Muscle of back (tissue), 11 donors: ENCODE results near the gene TMEM178B. TPM values are rescaled to one million over a fixed set of nuclear protein-coding genes. Genes with fewer than 3 reads are reported as not detected.
"Not testable (repeated sequence)": the region's sequence is repeated elsewhere in the genome, so short reads cannot be mapped to it uniquely, and the experiment has no call there.

ENCODE experiments used
- DNase-seq, 3 donors: peaks; one replicate each; pipeline versions ENCODE4 v3.0.0 to v3.0.0-alpha.2; 2013
- polyA plus RNA-seq, 10 donors: library from polyadenylated mRNA; unstranded; fragments of 120-200 nt; gene quantifications; one replicate each; pipeline ENCODE4 v1.2.1, GENCODE V29; 2013; ENCODE audit not compliant: insufficient read length in 10 of 10

TMEM178B gene
- polyA plus RNA-seq, 10 donors = 0.38 to 1.4 (median 0.58) TPM

- DNase-seq = no peak
Observed at GRCh38 chr7:141304291-141304690, 230.4 kb downstream of the TMEM178B start.

- DNase-seq = no peak
Observed at GRCh38 chr7:141306081-141306480, 232.2 kb downstream of the TMEM178B start.

- no peak for DNase-seq
Observed at GRCh38 chr7:141312395-141312794, 238.5 kb downstream of the TMEM178B start.

- no peak for DNase-seq
Observed at GRCh38 chr7:141312828-141313521, 239.1 kb downstream of the TMEM178B start.

GRCh38 chr7:141313896-141314295 is 240.0 kb downstream of the TMEM178B start:
- no peak for DNase-seq

- no peak for DNase-seq
Observed at GRCh38 chr7:141317033-141317585, 243.2 kb downstream of the TMEM178B start.

DNA sequence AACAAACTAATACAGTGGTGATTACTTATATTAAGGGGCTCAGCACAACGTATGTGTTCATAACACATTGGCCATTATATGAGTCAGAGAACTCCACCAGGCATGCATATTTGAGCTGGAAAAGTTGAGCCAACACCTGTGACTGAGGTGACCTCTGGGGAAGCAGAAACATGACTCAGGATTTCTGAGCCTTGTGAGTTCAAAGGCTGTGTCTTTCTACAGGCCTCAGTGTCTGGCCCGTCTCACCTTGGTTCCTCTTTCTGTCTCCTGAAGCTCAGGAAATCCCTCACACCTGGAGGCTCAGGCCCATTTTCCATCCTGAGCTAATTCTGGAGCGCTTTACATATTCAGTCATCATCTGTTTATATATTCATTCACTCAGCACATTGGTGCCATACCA is 246.4 kb downstream of the TMEM178B start:
- no peak for DNase-seq

- DNase-seq = no peak
Observed at GRCh38 chr7:141322383-141322782, 248.5 kb downstream of the TMEM178B start.

DNA sequence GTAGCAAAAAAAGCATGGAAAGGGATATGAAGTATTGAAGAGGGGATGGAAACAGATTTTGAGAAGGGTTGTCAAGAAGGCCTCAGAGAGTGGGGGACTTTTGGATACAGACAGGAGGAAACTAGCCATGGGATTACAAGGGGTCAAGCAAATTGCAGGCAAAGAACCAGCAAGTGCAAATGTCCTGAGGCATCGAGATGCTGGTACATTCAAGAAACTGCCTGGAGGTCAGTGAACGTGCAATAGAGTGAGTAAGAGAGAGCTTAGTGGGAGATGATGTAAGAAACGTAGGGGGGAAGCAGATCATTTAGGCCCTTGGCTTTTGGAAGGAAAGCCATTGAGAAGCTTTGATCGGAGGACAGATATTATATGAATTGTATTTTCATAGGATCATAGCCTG is 250.0 kb downstream of the TMEM178B start:
- DNase-seq = no peak

- no peak for DNase-seq
Observed at GRCh38 chr7:141324870-141325269, 251.0 kb downstream of the TMEM178B start.

- DNase-seq = no peak
Observed at GRCh38 chr7:141325275-141325674, 251.4 kb downstream of the TMEM178B start.

DNA sequence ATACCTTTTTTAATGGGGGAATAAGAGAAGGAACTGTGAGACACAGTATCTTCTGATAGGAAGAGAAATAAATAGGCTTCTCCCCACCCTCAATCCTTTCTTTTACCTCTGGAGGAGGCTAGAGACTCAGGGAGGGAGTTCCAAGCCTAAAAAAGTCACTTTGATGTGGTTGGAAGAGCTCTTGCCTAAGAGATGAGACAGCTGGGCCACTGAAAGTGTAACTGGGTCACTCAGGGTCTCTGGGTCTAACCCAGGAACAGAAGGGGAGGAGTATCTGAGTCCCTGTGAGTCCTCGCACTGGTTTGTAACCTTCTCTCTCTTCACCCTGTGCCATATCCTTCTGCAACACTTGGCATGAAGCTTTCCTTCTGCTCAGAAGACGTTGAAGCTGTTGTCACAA is 254.4 kb downstream of the TMEM178B start:
- DNase-seq = no peak

DNA sequence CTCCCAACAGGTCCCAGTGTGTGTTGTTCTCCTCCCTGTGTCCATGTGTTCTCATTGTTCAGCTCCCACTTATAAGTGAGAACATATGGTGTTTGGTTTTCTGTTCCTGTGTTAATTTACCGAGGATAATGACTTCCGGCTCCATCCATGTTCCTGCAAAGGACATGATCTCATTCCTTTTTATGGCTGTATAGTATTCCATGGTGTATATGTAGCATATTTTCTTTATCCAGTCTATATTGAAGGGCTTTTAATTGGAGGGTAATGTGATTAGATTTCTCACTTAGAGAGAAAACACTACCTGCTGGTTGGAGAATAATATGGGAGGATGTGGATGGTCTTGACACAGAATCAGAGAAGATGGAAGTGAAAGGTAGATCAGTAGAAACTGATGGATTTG is 256.4 kb downstream of the TMEM178B start:
- DNase-seq = not testable (repeated sequence)

DNA sequence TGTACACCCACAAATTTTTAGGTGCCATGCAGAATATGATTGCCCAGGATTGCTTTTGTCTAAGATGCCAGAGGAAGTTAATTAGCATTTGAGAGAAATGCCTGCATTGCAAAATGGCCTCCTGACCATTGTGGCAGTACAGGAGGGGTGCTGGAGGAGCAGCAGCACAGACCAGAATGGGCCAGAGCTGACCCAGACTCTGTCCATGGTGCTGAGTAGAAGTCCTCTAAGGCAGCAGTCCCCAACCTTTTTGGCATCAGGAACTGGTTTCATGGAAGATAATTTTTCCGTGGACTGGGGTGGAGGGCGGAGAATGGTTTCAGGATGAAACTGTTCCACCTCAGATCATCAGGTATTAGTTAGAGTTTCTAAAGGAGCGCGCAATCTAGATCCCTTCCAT is 259.6 kb downstream of the TMEM178B start:
- peak in 2 of 3 donors; percentile 14 to 17 for DNase-seq

GRCh38 chr7:141335164-141335563 is 261.3 kb downstream of the TMEM178B start:
- no peak for DNase-seq

DNA sequence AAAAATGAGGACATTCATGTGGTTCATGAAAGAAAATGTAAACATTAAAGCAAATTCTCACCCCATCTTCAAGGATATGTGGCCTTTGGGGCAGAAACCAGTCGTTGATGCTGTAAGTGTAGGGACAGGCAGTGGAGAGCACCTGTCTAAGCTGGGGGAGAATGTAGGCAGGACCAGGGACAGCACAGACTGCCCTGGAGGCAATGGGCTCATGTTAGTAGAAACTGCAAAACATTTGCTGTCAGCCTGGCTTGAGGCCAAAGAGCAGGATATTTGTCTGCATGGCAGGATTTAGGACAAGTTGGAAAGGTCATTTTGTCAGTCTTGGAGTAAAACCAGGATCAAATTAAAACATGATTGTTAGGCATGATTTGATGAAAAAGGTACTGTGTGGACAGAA is 265.7 kb downstream of the TMEM178B start:
- no peak for DNase-seq

GRCh38 chr7:141340991-141341390 is 267.1 kb downstream of the TMEM178B start:
- DNase-seq = no peak

DNA sequence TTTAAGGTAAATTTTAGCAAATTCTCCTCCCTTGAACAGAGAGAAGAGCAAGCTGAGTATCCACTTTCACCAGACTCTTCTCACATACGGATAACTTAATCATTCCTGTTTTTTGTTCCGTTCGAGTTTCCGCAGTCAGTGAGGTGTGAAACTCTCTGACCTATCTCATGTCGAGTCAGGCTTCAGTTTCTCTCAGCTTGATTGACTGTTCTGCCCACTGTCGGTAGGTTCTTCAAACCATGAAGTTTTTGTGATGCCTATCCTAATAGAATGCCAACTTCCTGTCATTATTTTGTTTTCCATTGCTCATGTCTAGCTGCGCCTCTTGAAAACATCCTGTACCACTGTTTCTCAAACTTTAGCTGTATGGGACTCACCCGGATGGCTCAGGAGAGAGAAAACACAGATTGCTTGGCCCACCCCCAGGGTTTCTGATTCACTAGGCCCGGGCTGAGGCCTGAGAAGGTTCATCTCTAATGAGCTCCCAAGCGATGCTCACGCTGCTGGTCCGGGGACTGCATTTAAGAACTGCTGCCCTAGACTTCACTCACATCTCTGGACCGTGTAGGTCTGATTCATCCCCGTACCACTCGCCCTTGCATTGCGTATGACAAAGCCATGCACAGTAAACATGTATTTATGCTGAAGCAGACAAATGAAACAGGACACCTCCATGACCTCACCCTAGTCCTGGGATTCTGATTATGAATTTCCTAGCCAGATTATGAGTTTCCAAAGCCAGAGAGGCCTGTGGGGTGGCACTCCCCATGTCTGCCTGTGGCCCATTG is 269.0 kb downstream of the TMEM178B start:
- no peak for DNase-seq

DNA sequence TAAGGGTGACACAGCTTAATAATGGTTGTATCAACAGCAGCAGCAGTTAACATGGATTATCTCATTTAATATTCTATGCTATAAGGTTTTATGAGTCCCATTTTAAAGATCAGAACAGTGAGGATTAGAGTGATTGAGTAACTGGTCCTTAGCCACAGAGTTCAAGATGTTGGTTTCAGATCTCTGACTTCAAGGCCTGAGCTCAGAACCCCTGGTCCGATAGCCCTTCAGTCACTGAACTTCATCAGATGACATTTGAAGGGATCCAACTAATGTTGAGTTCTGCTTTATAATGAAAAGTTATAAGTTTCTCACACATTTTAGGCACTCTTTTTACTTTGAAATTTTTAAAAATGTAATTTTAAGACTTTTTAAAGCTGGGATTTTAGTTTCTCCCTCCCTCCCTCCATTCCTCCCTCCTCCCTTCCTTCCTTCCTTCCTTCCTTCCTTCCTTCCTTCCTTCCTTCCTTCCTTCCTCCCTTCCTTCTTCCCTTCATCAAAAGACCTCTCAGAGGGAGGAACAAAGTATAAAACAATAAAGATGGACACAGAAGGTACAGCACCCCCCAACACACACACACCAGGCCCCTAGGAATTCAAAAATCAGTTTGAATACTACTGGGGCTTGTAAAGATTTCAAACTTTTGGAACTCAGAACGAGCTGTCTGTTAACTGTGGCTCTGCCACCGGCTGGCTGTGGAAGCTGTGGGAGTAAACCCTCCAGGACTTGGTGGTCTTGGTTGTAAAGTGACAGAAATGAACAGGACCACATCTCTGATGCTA is 270.5 kb downstream of the TMEM178B start:
- DNase-seq = no peak

GRCh38 chr7:141348728-141349127 is 274.9 kb downstream of the TMEM178B start:
- no peak for DNase-seq

- DNase-seq = no peak
Observed at GRCh38 chr7:141349338-141349737, 275.5 kb downstream of the TMEM178B start.

GRCh38 chr7:141349804-141350203 is 275.9 kb downstream of the TMEM178B start:
- DNase-seq = no peak
